Measurements from ENCODE around the gene HMX2.

- TF ChIP-seq, protein P1, sequence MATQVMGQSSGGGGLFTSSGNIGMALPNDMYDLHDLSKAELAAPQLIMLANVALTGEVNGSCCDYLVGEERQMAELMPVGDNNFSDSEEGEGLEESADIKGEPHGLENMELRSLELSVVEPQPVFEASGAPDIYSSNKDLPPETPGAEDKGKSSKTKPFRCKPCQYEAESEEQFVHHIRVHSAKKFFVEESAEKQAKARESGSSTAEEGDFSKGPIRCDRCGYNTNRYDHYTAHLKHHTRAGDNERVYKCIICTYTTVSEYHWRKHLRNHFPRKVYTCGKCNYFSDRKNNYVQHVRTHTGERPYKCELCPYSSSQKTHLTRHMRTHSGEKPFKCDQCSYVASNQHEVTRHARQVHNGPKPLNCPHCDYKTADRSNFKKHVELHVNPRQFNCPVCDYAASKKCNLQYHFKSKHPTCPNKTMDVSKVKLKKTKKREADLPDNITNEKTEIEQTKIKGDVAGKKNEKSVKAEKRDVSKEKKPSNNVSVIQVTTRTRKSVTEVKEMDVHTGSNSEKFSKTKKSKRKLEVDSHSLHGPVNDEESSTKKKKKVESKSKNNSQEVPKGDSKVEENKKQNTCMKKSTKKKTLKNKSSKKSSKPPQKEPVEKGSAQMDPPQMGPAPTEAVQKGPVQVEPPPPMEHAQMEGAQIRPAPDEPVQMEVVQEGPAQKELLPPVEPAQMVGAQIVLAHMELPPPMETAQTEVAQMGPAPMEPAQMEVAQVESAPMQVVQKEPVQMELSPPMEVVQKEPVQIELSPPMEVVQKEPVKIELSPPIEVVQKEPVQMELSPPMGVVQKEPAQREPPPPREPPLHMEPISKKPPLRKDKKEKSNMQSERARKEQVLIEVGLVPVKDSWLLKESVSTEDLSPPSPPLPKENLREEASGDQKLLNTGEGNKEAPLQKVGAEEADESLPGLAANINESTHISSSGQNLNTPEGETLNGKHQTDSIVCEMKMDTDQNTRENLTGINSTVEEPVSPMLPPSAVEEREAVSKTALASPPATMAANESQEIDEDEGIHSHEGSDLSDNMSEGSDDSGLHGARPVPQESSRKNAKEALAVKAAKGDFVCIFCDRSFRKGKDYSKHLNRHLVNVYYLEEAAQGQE (IDR thresholded peaks at IDR 0.05; ENCODE audit: insufficient read depth in 1 of 2, low read depth in 2 of 2, low read length in 1 of 2) = no peak
- TF ChIP-seq, protein P2, sequence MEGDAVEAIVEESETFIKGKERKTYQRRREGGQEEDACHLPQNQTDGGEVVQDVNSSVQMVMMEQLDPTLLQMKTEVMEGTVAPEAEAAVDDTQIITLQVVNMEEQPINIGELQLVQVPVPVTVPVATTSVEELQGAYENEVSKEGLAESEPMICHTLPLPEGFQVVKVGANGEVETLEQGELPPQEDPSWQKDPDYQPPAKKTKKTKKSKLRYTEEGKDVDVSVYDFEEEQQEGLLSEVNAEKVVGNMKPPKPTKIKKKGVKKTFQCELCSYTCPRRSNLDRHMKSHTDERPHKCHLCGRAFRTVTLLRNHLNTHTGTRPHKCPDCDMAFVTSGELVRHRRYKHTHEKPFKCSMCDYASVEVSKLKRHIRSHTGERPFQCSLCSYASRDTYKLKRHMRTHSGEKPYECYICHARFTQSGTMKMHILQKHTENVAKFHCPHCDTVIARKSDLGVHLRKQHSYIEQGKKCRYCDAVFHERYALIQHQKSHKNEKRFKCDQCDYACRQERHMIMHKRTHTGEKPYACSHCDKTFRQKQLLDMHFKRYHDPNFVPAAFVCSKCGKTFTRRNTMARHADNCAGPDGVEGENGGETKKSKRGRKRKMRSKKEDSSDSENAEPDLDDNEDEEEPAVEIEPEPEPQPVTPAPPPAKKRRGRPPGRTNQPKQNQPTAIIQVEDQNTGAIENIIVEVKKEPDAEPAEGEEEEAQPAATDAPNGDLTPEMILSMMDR (IDR thresholded peaks at IDR 0.05) = no peak
- TF ChIP-seq POLR2AphosphoS5 (IDR thresholded peaks at IDR 0.05; ENCODE audit: low read depth, low read length) (no peak), SIN3A (IDR thresholded peaks at IDR 0.05; ENCODE audit: borderline replicate concordance, insufficient read depth, low read depth, low read length) (no peak)
Measured at GRCh38 chr10:123158682-123159081, 10.7 kb downstream of the HMX2 start.

All from Panc1 (cell line).